ENCODE results near the gene MTNR1A.
A peak's percentile ranks its signal among the peaks of the same experiment; 100 is the strongest.

Gene MTNR1A

GRCh38 chr4:186554914-186555827 is at the start of gene MTNR1A:
Gene MTNR1A (minus strand): TSS chr4:186555567. CDS start chr4:186555365, 202 bp downstream.
- no peak for DNase-seq (ENCODE audit: low read depth in 2 of 3, low spot score in 1 of 3)

GRCh38 chr4:186604124-186604807 is 48.9 kb upstream of the MTNR1A start:
- no peak for DNase-seq (ENCODE audit: low read depth in 2 of 3, low spot score in 1 of 3)

GRCh38 chr4:186602978-186603377 is 47.6 kb upstream of the MTNR1A start:
- no peak for DNase-seq (ENCODE audit: low read depth in 2 of 3, low spot score in 1 of 3)

- no peak for DNase-seq (ENCODE audit: low read depth in 2 of 3, low spot score in 1 of 3)
These were observed 44.1 kb upstream of the MTNR1A start for GRCh38 chr4:186599483-186599882.

GRCh38 chr4:186598686-186599085 is 43.3 kb upstream of the MTNR1A start:
- DNase-seq (ENCODE audit: low read depth in 2 of 3, low spot score in 1 of 3): no peak

GRCh38 chr4:186596850-186597390 is 41.6 kb upstream of the MTNR1A start:
- DNase-seq (ENCODE audit: low read depth in 2 of 3, low spot score in 1 of 3): no peak

GRCh38 chr4:186596346-186596745 is 41.0 kb upstream of the MTNR1A start:
- no peak for DNase-seq (ENCODE audit: low read depth in 2 of 3, low spot score in 1 of 3)

GRCh38 chr4:186593587-186593973 is 38.2 kb upstream of the MTNR1A start:
- DNase-seq (ENCODE audit: low read depth in 2 of 3, low spot score in 1 of 3): no peak

- no peak for DNase-seq (ENCODE audit: low read depth in 2 of 3, low spot score in 1 of 3)
These were observed 37.7 kb upstream of the MTNR1A start for GRCh38 chr4:186592966-186593586.

GRCh38 chr4:186592445-186592844 is 37.1 kb upstream of the MTNR1A start:
- no peak for DNase-seq (ENCODE audit: low read depth in 2 of 3, low spot score in 1 of 3)

GRCh38 chr4:186591651-186592050 is 36.3 kb upstream of the MTNR1A start:
- no peak for DNase-seq (ENCODE audit: low read depth in 2 of 3, low spot score in 1 of 3)

GRCh38 chr4:186588503-186588902 is 33.1 kb upstream of the MTNR1A start:
- no peak for DNase-seq (ENCODE audit: low read depth in 2 of 3, low spot score in 1 of 3)

- DNase-seq (ENCODE audit: low read depth in 2 of 3, low spot score in 1 of 3): peak; percentile 24 to 61 (median 47)
These were observed 32.1 kb upstream of the MTNR1A start for GRCh38 chr4:186587416-186588018.

GRCh38 chr4:186586205-186586604 is 30.8 kb upstream of the MTNR1A start:
- DNase-seq (ENCODE audit: low read depth in 2 of 3, low spot score in 1 of 3): no peak

GRCh38 chr4:186584912-186585311 is 29.5 kb upstream of the MTNR1A start:
- no peak for DNase-seq (ENCODE audit: low read depth in 2 of 3, low spot score in 1 of 3)

GRCh38 chr4:186581421-186581820 is 26.1 kb upstream of the MTNR1A start:
- no peak for DNase-seq (ENCODE audit: low read depth in 2 of 3, low spot score in 1 of 3)

GRCh38 chr4:186580669-186581068 is 25.3 kb upstream of the MTNR1A start:
- no peak for DNase-seq (ENCODE audit: low read depth in 2 of 3, low spot score in 1 of 3)

- no peak for DNase-seq (ENCODE audit: low read depth in 2 of 3, low spot score in 1 of 3)
These were observed 15.0 kb upstream of the MTNR1A start for GRCh38 chr4:186570193-186570996.

GRCh38 chr4:186569533-186570192 is 14.3 kb upstream of the MTNR1A start:
- DNase-seq (ENCODE audit: low read depth in 2 of 3, low spot score in 1 of 3): no peak

GRCh38 chr4:186566068-186566467 is 10.7 kb upstream of the MTNR1A start:
- DNase-seq (ENCODE audit: low read depth in 2 of 3, low spot score in 1 of 3): no peak
